Panc1 (cell line): ENCODE data around the gene CAGE1.

Source experiments
- CTCF ChIP-seq: fragments of 450-650 bp; IDR thresholded peaks from 2 replicates; pipeline ENCODE4 v1.5.1; 2017; ENCODE audit warnings: mild to moderate bottlenecking
- POLR2AphosphoS5 ChIP-seq: IDR thresholded peaks from 2 replicates; pipeline ENCODE4 v1.6.1; 2012; ENCODE audit warnings: mild to moderate bottlenecking, low read depth, low read length, moderate library complexity
- TCF7L2 ChIP-seq: IDR thresholded peaks from 2 replicates; pipeline ENCODE4 v1.6.1; 2011; ENCODE audit warnings: mild to moderate bottlenecking, low read depth, low read length, inconsistent platforms

- no peak for TF ChIP-seq CTCF
- TF ChIP-seq POLR2AphosphoS5 = no peak
- TF ChIP-seq TCF7L2 = no peak
Measured at GRCh38 chr6:7406743-7407142, 17.2 kb upstream of the CAGE1 start.
